AG10803 (cell line): Measurements from ENCODE around the gene PISD.

Experiments
- DNase-seq: peaks from one replicate; pipeline ENCODE4 v3.0.0; 2010; ENCODE audit warnings: low read depth
- H3K4me3 ChIP-seq: 2 replicates; pipeline ENCODE4 v1.5.1; 2011; ENCODE audit warnings: mild to moderate bottlenecking, low read length, control low read depth
- TF ChIP-seq, protein P1 (sequence below): conservative IDR thresholded peaks from 2 replicates; pipeline ENCODE4 v1.5.1; 2011; ENCODE audit warnings: mild to moderate bottlenecking, low read length, control low read depth, inconsistent platforms

Gene PISD

DNA sequence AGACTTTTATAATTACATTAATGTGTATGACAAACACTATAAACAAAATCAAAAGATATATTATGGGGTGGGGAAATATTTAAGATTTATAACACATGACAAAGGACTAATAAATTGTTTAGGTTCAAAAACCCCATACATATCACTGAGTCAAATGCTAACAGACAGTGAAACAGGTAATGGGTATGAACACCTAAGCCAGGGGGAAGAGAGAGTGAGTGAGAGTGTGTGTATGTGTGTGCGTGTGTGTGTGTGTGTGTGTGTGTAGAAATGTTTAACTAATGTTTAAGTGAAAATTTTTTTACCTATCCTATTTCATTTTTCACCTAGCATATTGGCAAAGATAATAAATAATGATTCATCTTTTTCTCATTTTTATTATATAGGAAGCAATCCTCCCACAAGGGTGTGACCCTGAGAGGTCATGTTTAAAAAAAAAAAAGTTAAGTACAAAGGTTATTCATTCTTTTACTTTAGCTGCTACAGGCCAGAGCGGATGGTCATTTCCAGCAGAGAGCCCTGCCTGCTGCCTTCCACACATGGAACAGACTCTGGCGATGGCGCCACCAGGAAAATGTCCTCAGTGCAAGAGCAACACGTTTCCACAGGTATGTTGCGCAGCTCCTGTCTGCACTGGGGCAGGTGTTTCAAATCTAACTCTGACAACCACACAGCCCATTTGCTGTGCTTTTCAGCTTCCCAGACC, 72.9 kb downstream of the PISD start:
- no peak for DNase-seq
- no peak overlapping the region for H3K4me3 ChIP-seq
- TF ChIP-seq, protein P1, sequence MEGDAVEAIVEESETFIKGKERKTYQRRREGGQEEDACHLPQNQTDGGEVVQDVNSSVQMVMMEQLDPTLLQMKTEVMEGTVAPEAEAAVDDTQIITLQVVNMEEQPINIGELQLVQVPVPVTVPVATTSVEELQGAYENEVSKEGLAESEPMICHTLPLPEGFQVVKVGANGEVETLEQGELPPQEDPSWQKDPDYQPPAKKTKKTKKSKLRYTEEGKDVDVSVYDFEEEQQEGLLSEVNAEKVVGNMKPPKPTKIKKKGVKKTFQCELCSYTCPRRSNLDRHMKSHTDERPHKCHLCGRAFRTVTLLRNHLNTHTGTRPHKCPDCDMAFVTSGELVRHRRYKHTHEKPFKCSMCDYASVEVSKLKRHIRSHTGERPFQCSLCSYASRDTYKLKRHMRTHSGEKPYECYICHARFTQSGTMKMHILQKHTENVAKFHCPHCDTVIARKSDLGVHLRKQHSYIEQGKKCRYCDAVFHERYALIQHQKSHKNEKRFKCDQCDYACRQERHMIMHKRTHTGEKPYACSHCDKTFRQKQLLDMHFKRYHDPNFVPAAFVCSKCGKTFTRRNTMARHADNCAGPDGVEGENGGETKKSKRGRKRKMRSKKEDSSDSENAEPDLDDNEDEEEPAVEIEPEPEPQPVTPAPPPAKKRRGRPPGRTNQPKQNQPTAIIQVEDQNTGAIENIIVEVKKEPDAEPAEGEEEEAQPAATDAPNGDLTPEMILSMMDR, result no peak

DNA sequence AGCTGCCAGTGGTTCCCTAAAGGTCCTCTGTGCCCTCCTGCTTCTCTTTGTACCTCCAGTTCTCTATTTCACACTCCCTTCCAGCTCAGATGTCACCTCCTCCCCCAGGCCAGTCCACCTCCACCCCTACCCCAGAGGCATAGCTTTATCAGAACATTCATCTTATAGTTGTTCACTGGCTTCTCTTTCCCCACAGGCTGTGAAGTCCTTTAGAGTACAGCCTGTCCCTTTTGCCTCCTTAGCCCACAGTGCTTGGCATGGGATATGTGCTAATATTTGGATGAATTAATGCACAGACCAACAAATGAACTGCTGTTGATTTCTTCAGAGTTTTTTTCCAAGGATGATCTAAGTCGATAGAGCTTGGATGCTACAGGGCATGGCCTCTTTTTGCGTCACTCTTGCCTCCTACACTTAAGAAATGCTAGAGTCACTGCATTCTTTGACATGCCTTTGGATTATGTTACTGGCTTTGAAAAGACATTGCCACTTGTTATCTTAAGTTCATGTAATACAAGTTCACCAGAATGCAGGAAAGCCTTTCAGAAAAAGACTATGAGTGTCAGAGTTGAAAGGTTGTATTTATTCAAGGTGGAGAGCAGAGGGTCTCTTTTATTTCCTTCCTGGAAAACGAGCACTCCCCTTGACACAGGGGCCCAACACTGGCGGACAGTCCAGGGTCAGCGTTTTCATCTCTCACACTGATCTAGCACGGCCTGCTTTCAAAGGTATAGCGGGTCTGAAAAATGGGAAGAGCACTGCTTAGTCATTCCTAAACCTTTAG, 75.7 kb downstream of the PISD start:
- H3K4me3 ChIP-seq, result no peak overlapping the region
- TF ChIP-seq, protein P1, result no peak
- DNase-seq, result peak; percentile 33

DNA sequence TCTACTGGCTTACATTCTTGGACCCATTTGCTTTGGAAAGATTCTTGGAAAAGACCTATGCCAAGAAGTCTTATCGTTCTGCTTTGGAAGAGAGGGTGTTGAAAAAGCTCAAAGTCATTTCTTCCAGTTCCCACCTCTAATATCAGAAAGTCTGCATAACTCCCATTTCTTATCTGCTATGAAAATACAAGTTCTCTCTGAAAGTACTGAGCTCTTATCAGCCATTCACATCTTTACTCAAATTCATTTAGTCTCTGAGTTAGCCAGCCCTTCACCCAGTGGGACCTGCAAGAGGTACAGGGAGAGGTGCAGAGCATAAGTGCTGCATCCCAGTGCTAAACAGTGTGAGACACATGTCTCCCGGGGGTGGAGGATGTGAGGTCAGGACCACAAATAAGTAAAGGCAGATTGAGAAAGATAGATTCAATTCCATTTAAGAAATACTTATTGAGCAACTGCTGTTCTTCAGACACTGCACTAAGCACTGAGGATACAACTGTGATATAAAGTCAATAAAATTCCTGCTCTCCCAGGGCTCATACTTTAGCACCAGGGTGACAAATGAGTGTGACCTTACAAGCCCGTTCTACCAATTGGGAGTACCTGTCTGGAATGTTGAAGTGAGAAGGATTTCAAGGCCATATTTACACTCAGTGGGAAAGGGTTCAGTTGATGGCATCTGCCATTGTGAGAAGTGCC, 76.7 kb downstream of the PISD start:
- DNase-seq, result peak; percentile 71
- no peak overlapping the region for H3K4me3 ChIP-seq
- TF ChIP-seq, protein P1, result no peak

DNA sequence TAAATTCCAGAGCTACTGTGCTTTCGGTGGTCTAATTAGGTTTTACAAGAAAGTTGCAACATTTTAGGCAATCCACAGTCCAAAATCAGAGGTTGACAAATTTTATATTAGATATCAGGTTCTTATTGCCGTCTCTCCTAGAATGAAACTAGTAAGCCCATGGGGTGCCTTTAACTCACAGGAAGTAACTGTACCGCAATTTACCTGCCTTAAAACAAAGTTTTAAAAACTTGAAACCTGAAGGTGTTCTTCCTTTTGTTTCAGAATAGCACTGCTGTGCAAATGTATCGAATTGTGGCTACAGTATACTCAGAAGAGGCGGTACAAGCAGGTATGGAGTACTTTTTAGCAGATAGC, 77.2 kb downstream of the PISD start:
- H3K4me3 ChIP-seq, result no peak overlapping the region
- DNase-seq, result no peak
- TF ChIP-seq, protein P1, result no peak

DNA sequence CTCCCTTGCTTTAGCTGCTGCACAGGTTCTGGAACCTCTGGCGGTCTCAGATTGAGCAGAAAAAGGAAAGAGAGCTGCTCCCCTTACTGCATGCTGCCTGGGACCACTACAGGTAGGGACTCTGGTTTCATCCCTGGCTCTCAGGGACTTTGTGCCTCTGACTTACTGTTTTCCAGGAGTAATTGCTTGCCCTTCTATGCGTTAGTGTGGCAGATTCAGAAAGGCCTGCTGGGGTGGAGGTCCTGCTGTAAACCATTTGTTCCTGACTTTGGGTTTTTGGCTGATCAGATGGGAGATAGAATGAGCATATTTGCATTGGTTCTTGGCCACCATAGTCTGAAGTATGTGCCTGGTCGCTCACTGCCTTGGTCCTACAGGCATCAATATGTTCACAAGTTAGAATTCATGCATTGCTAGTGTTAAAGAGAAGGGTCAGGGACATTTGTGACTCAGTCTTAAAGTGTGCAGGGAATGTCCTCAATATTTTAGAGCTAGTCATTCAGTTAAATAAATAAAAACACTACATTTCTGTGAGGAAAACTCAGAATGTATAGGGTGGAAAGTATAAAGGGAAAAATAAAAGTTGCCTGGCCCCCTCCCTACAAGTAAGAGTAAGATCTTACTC, 78.0 kb downstream of the PISD start:
- H3K4me3 ChIP-seq, result no peak overlapping the region
- peak; percentile 35 for DNase-seq
- TF ChIP-seq, protein P1, result no peak

DNA sequence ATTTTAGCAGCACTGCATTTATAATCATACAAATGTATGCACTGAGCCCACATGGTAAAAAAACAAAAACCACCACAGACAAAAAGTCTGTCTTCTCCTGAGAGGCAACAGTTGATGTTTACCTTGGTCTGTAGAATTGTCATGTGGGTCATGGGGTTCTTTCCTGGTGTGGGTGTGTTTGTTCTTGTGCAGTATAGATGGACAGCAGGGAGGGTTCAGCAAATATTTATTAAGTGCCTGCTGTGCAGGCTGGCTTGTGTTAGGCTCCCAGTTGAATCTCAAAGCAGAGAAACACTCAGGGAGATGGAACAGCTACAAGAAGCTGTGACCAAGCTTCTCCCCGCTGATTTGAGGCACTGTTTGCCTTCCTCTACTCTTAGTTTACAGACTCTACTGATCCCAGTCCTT, 82.2 kb downstream of the PISD start:
- DNase-seq, result no peak
- TF ChIP-seq, protein P1, result no peak
- no peak overlapping the region for H3K4me3 ChIP-seq
